Measurements from ENCODE around the gene SLC22A31.
A peak's percentile ranks its signal among the peaks of the same experiment; 100 is the strongest.
"Not testable (repeated sequence)": the region's sequence is repeated elsewhere in the genome, so short reads cannot be mapped to it uniquely, and the experiment has no call there.

SLC22A31 gene

DNA sequence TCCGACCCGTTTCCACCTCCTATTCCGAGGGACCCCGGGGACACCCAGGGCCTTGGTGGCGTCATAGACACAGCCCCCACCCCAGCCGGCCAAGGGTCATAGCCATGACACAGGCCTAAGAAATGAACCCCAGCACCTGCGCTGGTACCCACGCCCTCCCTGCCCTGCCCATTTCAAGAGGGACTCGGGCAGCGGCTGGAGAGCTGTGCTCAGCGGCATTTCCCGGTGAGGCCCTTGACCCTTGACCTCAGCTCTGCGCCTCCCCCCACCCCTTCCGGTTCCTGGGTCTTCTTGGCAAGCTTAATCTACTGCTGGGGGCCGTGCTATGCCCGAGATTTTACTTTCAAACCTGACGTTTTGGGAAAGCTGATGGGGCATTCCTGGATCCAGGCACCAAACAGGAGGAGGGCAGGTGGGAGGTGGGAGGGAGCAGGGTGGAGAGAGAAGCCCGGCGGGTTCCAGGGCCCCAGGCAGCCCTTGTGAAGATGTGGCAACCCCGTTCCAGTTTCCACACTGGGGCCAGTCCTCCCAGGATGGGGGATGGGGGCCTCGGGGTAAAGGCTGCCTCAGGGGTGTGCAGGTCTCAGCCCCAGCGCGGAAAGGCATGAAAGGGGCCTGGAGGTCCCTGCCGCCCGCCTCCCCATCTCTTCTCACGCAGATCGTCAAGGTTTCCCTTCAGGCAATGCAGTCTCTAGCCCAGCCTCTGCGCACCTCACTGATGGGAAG lies at the start of gene SLC22A31:
Gene SLC22A31, minus strand, starts transcription at position 414 of the 726 bp plus-strand sequence. Its CDS starts 36 bp downstream, at position 378.
- no peak for DNase-seq

DNA sequence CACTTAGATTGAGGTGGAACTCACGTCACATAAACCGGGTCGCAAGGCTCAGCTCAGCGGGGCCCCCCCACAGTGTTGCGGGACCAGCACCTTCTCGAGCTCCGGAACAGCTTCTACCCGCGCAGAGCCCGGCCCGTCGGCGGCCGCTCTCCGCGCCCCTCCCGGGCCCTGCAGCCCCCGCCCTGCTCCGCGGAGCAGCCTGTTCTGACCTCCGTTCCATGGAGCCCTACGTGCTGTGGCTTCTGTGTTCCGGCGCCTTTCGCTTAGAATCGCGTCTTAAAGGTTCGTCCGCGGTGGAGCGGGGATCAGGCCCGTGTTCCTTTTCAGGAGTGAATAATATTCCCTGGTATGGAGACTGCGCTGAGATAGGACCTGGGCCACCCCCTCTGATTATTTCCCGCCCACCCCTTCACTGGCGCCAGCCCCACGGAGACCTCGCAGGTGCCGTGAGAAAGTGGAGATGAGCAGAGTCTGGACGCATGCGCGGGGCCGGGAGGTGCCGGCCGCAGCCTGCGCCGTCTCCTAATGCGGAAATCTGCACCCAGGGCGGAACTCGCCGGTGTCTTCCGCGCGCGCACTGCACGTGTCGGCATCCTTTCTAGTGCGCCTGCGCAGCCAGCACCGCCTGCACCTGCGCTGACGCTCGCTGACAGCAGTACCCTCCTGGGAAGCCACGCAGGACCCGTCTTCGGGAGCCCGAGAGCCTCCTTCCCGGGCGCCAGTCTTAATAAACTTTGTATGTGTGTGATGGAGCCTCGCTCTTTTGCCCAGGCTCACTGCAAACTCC lies 48.1 kb upstream of the SLC22A31 start:
- no peak for DNase-seq

DNA sequence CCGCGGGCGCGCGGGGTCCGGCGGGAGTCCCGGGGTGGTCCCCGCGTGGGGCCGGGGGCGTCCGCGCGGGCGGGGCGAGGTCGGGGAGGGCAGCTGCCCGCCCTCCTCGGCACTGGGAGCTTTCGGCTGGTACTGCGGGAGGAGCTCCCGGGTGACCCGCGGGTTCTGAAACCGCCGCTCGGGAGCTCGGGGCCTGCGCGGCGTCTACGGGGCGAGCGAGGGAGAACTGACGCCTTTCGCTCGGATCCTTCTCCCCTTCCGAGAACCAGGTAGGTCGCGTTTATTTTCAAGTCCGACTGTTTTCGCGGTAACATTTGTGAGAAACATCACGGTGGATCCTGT lies 47.4 kb upstream of the SLC22A31 start:
- DNase-seq, result not testable (repeated sequence)

DNA sequence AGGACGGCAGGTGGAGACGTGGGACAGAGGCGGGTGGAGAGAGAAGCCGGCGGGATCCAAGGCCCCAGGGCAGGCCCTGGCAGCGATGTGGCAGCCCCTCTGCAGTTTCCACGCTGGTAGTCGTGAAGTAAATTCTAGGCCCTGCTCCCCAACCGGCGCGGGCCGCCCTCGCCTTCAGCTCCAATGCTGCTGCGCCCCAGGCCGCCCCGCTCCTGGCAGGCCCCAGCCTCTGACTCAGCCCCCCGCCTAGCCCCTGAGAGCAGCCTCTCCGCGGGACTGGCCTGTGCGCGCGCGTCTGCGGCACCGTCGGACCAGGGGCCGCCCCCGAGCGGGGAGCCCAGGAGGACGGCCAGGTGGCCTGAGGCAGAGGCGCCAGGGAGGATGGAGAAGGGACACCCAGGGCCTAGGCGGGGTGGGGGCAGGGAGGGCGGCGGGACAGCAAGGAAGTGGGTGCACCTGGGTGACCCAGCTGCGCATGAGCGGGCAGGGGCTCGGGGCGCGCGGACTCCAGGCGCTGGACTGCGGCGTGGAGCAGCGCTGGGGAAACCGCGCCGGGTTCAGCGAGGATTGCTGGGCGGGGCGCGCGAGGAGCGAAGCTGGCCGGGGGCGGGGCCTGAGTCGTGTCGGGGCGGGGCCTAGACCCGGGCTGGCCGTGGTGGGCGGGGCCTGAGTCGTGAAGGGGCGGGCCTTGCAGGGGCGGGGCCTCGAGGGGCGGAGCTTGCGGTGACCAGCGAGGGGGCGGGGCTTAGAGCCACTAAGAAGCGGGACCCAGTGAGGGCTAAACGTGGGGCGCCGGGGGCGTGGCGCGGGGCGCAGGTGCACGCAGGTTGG lies 46.8 kb upstream of the SLC22A31 start:
- peak; percentile 12 to 95 (median 84) for DNase-seq

DNA sequence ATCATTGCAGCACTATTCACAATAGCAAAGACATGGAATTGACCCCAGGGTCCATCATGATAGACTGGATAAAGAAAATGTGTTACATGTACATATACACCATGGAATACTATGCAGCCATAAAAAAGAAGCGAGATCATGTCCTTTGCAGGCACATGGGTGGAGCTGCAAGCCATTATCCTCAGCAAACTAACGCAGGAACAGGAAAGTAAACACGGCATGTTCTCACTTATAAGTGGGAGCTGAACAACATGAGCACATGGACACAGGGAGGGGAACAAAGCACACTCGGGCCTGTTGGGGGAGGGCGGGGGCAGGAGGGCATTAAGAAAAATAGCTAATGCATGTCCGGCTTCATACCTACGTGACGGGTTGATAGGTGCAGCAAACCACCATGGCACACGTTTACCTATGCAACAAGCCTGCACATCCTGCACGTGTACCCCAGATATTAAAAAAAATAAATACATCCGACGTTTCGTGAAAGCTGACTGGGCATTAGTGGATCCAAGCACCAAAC lies 46.1 kb upstream of the SLC22A31 start:
- DNase-seq, result no peak

DNA sequence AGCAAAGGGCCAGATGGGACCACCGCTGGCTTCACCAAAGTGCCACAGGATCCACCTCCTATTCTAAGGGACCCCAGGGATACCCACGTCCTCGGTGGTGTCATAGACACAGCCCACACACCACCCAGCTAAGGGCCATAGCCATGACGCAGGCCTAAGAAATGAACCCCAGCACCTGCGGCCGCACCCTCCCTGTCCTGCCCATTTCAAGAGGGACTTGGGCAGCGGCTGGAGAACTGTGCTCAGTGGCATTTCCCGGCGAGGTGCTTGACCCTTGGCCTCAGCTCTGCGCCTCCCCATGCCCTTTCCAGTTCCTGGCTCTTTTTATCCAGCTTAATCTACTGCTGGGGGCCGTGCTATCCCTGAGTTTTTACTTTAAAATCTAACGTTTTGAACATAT lies 44.4 kb upstream of the SLC22A31 start:
- no peak for DNase-seq

DNA sequence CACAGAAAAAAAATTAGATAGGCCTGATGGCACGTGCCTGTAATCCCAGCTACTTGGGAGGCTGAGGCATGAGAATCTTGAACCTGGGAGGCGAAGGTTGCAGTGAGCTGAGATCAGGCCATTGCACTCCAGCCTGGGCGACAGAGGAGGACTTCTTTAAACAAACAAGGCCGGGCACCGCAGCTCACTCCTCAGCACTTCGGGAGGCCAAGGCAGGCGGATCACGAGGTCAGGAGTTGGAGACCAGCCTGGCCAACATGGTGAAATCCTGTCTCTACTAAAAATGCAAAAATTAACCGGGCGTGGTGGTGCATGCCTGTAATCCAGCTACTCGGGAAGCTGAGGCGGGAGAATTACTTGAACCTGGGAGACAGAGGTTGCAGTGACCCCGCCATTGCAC lies 43.9 kb upstream of the SLC22A31 start:
- not testable (repeated sequence) for DNase-seq

DNA sequence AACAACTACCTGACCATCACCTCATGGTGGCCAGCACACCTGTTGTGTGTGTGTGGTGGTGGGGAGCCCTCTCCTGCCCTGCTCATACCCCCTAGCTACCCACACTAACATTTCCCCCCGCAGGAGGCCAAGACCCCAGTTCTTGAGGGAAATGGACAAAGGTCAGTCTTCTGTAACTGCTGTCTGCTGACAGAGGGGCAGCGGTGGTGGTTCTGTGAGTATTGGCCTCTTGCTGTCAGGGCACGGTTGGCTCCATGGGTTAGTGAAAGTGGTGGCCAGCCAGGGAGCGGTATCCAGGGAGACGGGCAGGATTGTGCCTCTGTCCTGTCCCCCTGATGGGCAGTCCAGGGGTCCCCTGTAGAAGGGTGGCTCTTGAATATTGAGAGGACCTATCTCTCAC lies 43.3 kb upstream of the SLC22A31 start:
- DNase-seq, result no peak

DNA sequence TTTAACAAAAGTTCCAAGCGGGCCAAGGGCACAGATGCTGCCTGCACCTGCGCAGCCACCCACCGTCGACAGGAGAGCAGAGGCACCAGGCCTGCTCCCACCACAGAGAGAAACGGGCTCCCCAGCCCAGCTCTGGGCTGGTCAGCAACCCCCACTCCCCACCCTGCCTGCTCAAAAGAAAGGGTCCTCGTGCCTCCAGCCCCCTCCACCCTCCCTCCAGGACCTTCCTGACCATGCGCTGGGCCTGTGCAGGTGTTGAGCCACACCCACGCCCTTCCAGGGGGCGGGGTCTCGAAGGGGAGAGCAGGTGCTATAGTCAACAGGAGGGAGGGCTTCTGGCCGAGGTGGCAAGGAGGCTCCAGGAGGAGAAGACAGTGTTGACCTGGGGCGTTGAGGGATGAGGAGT lies 42.5 kb upstream of the SLC22A31 start:
- DNase-seq, result no peak

DNA sequence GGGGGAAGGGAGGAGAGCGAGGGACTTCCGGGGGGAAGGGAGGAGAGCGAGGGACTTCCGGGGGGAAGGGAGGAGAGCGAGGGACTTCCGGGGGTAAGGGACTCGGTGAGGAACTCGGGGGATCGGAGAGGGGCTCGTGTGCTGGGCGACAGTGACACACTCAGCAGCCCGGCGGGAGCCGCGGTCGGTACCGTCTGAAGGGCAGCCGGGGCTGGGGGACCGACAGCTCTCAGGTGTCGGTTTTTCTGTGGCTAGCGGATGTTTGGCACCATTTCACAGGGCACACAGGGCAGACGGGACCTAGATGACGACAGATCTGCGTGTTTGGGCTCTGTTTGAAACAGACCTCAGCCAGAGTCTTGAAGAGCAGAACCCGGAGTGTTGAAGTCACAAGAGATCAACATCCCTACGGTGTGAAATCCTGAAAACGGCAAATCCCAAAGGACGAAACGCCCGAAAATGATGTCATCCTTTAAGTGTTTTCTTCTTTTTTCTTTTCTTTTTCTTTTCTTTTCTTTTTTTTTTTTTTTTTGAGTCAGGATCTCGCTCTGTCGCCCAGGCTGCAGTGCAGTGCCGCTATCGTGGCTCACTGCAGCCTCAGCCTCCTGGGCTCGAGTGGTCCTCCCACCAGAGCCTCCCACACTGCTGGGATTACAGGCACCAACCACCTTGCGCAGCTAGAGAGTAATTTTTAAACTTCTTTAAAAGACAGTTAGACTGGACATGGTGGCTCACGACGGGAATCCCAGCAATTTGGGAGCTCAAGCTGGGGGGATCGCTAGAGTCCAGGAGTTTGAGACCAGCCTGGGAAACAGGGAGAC lies 41.1 kb upstream of the SLC22A31 start:
- peak in 57 of 58 donors; percentile 17 to 89 (median 66) for DNase-seq

DNA sequence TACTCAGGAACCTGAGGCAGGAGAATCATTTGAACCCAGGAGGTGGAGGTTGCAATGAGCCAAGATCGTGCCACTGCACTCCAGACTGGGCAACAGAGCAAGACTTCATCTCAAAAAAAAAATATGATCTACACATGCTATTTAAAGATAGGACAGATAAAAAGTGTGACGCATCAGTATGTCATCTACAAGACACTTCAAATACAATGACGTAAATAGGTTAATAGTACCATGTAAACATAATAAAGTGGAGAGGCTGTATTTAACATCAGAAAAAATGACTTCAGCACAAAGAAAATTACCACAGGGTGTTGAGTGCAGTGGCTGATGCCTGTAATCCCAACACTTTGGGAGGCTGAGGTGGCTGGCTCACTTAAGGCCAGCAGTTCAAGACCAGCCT lies 37.4 kb upstream of the SLC22A31 start:
- no peak for DNase-seq

DNA sequence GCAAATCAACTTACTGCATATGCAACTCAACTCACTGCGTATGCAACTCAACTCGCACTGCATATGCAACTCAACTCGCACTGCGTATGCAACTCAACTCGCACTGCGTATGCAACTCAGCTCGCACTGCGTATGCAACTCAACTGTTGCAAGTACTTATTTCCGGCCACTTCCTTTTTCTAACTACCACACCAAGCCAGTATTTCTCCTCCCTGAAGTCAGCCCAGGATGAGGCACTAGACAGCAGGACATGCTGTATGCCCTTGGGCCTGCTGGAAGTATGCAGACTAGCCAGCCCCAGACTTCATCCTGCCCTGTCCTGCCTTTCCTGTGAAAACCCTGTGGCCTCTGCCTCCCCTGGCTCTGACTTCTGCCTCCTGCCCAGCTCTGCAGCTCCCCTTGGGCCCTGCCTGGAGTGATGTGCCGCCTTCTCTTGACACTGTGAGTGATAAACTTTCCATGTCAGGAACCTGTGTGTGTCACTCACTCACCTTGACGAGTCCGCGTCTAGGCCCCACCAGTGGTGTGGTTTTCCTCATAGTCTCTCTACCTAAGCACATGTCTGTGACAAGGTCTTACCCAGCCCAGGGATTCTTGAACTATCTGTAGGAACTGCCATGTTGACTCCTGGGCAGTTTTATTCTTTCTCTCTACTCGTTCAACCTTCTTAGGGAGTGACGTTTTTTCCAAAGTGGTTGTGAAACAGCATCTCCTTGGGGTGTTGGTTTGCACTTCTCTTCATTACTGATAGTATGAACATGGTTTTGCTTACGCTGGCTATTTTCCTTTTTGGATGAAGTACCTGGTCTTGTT lies 33.5 kb upstream of the SLC22A31 start:
- DNase-seq, result no peak

DNA sequence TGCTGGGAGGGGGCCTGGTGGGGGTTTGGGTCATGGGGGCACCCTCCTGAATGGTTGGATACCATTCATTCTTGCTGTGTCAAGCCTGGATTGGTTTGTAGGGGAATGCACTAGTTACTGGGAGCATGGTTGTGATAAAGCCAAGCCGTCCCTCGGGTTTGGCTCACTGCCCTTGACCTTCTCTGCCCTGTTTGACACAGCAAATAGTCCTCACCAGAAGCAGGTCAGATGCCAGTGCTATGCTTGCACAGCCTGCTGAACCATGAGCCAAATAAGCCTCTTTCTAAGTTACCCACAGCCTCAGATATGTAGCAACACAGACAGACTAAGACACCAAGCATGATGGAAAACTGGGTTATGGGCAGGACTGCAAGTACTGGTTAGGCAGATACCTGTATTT lies 31.8 kb upstream of the SLC22A31 start:
- no peak for DNase-seq

DNA sequence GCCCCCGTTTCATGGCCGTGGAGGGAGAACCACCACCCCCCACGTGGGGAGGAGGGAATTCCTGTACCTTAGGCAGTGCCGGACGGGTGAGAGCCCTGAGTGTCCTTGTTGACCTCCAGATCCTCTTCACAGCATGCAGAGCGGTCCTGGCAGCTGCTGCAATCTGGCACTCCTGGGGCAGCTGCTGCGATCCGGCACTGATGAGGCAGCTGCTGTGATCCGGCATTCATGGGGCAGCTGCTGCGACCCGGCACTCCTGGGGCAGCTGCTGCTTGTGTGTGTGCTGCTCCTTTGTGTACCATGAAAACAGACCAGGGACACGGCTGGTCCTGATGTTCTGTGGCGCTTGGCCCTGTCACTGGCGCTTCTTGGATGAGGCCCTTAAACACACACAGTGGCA lies 29.9 kb upstream of the SLC22A31 start:
- DNase-seq, result peak in 4 of 58 donors; percentile 6 to 24 (median 11)

DNA sequence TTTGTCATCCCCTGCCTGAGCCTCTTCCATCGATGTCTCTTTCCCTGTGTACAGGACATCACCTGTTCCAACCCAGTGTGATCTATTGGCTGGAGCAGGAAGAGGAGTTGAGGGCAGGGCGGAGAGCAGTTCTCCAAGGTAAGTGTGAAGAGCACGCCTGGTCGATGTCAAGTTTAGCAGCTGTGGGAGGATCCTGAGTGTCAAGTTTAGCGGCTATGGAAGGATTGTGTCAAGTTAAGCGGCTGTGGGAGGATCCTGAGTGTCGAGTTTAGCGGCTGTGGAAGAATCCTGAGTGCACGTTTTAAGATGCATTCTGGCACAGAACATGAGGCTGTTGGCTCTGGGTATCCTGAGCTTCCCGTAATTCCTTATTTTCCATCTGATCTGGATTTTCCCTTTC lies 24.3 kb upstream of the SLC22A31 start:
- DNase-seq, result no peak

DNA sequence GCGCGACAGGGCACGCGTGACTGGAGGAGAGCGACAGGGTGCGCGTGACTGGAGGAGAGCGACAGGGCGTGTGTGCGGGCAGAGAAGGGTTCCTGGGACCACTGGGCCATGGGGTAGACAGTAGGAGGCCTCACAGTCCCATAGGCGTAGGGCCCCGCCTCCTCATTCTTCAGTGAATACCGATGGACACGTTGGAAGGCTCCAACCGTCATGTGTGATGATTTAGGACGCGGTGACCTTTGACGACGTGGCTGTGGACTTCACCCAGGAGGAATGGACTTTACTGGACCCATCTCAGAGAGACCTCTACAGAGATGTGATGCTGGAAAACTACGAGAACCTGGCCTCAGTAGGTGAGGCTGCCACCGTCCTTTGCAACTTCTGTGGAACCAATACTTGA lies 22.6 kb upstream of the SLC22A31 start:
- DNase-seq, result no peak

DNA sequence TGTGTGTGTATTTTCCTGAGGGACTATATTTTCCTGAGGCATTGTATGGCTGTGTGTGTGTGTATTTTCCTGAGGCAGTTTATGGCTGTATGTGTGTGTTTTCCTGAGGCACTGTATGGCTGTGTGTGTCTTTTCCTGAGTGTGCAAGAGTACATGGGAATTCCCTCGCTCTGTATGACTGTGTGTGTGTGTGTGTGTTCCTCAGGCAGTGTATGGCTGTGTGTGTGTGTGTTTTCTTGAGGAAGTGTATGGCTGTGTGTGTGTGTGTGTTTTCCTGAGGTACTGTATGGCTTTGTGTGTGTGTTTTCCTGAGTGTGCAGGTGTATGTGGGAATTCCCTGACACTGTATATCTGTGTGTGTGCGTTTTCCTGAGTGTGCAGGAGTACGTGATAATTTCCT lies 21.3 kb upstream of the SLC22A31 start:
- no peak for DNase-seq

DNA sequence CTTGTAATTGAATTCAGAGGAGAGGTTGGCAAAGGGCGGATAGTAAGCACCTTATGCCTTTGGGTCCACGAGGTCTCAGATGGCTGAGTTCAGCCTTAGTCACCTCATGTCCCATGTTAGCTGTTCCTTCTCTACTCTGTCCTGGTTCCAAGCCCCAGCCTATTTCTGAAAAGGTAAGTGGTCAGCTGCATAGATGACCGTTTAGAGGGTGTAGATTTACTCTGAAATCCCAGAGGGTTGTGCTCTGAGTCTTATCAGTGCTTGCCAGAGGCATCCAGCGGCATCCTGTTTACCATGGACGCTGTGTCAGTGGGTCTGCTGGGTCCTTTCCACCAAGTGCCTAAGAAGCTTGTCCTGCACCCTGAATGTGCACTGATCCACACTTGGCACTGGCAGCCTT lies 19.0 kb upstream of the SLC22A31 start:
- DNase-seq, result no peak

DNA sequence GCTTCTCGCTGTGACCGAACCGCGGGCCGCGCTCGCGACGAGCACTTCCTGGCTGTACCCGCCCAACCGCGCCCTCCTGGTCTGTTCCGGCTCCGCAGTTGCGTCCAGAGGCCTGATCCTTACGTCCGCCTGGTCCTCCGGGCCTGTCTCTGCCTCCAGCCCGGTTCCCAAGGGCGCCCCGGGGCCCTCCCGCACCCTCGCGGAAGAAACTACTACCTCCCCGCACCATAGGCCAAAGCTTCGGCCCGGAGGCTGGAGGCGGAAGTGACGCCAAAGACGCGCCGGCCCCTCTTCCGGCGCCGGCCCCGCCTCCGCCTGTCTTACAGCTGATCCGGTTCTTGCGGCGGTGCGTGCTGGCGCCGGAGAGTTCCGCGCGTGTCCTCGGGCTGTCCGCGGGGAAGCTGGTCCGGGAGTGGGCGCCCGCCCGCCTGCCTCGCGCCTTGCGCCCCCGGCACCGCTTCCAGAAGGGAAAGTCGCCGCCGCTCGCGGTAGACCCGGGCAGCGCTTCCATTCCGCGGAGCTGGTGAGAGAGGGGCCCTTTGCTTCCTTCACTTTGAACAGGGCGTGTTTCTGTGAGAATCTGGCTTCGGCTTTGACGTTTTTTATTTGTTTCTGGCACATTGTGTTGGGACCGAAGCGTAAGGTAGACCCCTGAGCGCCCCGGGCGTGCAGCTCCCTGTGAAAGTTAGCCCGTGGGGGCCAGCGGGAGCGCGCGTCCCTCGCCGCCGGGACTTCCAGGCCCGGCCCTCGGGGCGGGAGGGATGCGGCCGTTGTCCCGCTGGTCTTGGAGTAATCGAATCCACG lies 17.3 kb upstream of the SLC22A31 start, which contains the start of gene ZNF778:
Gene ZNF778, plus strand, starts transcription at position 316 of the 804 bp plus-strand sequence. CDS start 3,425 bp downstream, outside the sequence.
- peak in 57 of 58 donors; percentile 43 to 88 (median 77) for DNase-seq
